Lower leg skin (tissue), 4 donors: ENCODE results near the gene CPVL. TPM values are rescaled to one million over a fixed set of nuclear protein-coding genes. Genes with fewer than 3 reads are reported as not detected.

ENCODE experiments used
- DNase-seq, 2 donors: peaks; one replicate each; pipeline ENCODE4 v3.0.0-alpha.2; 2019; ENCODE audit warnings: low spot score in 2 of 2
- H3K4me3 ChIP-seq: fragments of 200-600 bp; sonication (generic); 2 replicates; pipeline ENCODE4 v1.5.1; 2017; ENCODE audit warnings: mild to moderate bottlenecking, low read depth; ENCODE audit not compliant: poor library complexity, severe bottlenecking
- POLR2A ChIP-seq, 2 donors: fragments of 450-650 bp; IDR thresholded peaks; one replicate each; pipeline ENCODE4 v1.6.1; 2016 to 2017; ENCODE audit warnings: antibody characterized with exemption in 2 of 2, mild to moderate bottlenecking in 1 of 2, moderate library complexity in 1 of 2
- WGBS, 2 donors: methylation state at CpG; one replicate each; pipeline ENCODE4 v1.1.5; 2018; 5-methylcytosine and 5-hydroxymethylcytosine counted together
- intact Hi-C: fragments of 100-400 bp; cut with DNase I; formaldehyde crosslinking; loops from one replicate; pipeline ENCODE4 v1.15.0; 2023; ENCODE audit warnings: low total_unique reads
- total RNA-seq, 4 donors: library from RNA; depleted of rRNA; stranded (reverse); fragments of >200 nt; gene quantifications; one replicate each; pipeline ENCODE4 v1.1.0, GENCODE V29; 2016
- TF ChIP-seq, protein P1 (sequence below), 3 donors: fragments of 450-650 bp; IDR thresholded peaks; one replicate each; pipeline ENCODE4 v1.5.1; 2016; ENCODE audit warnings: antibody characterized with exemption in 3 of 3, mild to moderate bottlenecking in 3 of 3, moderate library complexity in 2 of 3

The CPVL gene
- total RNA-seq, 4 donors from 2014 or later, result 8.8 to 17.5 (median 12.6) TPM

DNA sequence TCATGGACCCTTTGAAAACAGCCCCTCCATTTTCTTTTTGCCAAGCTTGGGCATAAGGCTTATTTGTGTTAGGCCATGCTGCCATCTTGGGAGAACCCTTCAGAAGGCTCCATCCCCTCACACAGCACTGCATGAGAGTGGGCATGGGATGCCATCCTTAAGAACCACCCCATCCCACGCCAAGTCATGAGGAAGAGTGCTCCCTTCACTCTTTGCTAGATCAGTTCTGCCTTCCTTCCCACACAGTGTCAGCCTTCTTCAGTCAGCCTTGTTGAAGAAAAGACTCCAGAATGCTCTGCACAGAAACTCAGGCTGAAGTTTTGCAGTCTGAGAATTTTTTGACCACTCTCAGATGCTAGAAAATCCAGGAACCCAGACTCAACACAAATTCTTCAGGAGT, 32.8 kb upstream of the CPVL start:
- DNase-seq, result no peak
- WGBS, 2 donors, result 100% methylated on average over 1 of the region's 1 CpG; no CpG with 5 or more reads in 1 of the 2 donors
- no peak overlapping the region for H3K4me3 ChIP-seq
- intact Hi-C loops, result no loop called here
- TF ChIP-seq, protein P1, sequence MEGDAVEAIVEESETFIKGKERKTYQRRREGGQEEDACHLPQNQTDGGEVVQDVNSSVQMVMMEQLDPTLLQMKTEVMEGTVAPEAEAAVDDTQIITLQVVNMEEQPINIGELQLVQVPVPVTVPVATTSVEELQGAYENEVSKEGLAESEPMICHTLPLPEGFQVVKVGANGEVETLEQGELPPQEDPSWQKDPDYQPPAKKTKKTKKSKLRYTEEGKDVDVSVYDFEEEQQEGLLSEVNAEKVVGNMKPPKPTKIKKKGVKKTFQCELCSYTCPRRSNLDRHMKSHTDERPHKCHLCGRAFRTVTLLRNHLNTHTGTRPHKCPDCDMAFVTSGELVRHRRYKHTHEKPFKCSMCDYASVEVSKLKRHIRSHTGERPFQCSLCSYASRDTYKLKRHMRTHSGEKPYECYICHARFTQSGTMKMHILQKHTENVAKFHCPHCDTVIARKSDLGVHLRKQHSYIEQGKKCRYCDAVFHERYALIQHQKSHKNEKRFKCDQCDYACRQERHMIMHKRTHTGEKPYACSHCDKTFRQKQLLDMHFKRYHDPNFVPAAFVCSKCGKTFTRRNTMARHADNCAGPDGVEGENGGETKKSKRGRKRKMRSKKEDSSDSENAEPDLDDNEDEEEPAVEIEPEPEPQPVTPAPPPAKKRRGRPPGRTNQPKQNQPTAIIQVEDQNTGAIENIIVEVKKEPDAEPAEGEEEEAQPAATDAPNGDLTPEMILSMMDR (IDR thresholded peaks at IDR 0.05), result no peak
- no peak for TF ChIP-seq POLR2A (IDR thresholded peaks at IDR 0.05)

DNA sequence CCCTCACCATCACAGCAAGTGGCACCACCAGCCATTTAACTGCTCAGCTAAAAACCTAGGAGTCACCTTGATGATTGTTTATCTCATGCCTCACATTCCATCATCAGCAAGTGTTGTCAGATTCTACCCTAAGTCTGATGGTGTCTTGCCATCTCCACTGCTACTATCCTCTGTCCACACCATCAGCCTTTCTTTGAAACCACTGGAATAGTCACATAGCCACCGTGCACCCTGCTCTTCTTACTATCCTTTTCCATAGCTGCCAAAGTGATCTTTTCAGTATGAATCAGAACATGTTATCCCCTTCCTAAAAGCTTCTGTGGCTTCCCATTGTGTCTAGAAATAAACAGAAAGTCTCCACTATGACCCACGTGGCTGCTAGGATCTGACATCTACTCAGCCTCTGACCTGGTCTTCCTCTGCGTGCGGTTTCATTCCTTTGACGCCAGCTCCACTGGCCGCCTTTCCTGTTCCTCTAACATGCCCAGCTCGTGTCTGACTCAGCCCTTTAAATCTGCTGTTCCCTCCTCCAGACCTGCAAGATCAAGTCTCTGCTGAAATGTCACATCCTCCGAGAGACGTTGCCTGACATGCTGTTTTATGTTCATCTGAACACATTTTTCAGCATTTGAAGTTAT, 31.7 kb upstream of the CPVL start:
- no peak overlapping the region for H3K4me3 ChIP-seq
- 31 to 49% methylated on average over 9 of the region's 9 CpGs for WGBS, 2 donors
- peak; percentile 72 to 90 for DNase-seq
- intact Hi-C loops, result no loop called here
- TF ChIP-seq, protein P1 (IDR thresholded peaks at IDR 0.05), result no peak
- TF ChIP-seq POLR2A (IDR thresholded peaks at IDR 0.05), result no peak

DNA sequence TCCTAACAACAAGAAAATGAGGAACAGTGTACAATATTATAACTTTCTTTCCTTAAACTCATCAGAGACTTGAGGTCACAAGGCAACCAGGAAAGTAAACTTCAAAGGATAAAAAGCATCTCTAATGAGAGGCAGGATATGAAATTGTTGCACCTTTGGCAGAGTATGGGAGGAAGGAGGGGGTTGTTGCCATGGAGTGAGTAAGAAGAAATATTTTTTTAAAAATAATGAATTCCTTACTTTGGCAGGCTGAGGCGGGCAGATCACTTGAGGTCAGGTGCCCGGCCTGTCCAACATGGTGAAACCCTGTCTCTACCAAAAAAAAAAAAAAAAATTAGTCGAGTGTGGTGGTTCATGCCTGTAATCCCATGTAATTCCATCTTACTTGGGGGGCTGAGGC, 27.1 kb upstream of the CPVL start:
- no peak for TF ChIP-seq POLR2A (IDR thresholded peaks at IDR 0.05)
- TF ChIP-seq, protein P1 (IDR thresholded peaks at IDR 0.05), result no peak
- no peak for DNase-seq
- 71 to 77% methylated on average over 3 of the region's 3 CpGs for WGBS, 2 donors
- no peak overlapping the region for H3K4me3 ChIP-seq
- intact Hi-C loops, result no loop called here

DNA sequence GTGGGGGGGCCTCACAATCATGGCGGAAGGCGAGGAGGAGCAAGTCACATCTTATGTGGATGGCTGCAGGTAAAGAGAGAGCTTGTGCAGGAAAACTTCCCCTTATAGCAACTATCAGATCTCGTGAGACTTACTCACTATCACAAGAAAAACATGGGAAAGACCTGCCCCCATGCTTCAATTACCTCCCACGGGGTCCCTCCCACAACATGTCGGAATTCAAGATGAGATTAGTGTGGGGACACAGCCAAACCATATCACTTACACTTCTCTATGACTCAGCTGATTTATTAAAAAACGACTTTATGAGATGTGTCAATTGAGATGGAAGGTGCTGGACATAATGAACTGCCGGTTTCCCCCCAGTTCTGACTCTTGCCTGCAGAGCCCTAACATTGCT, 24.4 kb upstream of the CPVL start:
- TF ChIP-seq POLR2A (IDR thresholded peaks at IDR 0.05), result no peak
- TF ChIP-seq, protein P1 (IDR thresholded peaks at IDR 0.05), result no peak
- intact Hi-C loops, result no loop called here
- no peak overlapping the region for H3K4me3 ChIP-seq
- DNase-seq, result no peak
- 77 to 81% methylated on average over 7 of the region's 7 CpGs for WGBS, 2 donors

DNA sequence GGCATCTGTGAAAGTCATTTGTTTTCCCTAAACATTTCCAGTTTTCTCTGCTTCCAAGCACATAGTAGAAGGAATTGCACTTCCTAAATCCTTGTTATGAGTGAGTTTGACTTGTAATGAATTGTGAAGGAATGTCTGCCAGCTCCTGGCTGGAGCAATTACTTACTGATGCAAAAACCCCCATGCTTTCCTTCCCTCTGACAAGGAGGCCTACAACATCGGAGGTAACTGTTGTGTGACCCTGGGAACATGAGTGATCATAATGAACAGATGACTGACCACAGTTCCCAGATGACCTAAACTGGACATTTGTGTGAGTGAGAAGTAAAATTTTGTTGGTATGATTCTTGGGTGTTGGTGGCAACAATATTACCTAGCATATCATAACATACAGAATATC, 21.4 kb upstream of the CPVL start:
- intact Hi-C loops, result no loop called here
- TF ChIP-seq, protein P1 (IDR thresholded peaks at IDR 0.05), result no peak
- TF ChIP-seq POLR2A (IDR thresholded peaks at IDR 0.05), result no peak

DNA sequence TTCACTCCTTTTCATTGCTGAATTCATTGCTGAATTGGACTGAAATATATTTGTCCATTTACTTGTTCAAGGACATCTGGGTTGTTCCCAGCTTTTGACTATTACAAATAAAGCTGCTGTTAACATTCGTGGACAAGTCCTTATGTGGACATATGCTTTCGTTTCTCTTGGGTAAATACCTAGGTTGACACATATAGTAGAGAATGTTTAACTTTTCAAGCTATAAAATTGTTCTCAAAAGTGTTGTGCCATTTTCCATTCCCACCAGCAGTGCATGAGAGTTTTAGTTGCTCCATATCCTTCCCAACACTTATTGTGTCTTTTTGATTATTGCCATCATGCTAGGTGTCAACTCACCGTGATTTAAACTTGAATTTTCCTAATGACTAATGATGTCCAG, 17.5 kb upstream of the CPVL start:
- H3K4me3 ChIP-seq, result no peak overlapping the region
- TF ChIP-seq, protein P1 (IDR thresholded peaks at IDR 0.05), result no peak
- TF ChIP-seq POLR2A (IDR thresholded peaks at IDR 0.05), result no peak
- intact Hi-C loops, result no loop called here
- no peak for DNase-seq
- WGBS, 2 donors, result 77 to 78% methylated on average over 3 of the region's 3 CpGs

More for the DNA sequence above, 21.4 kb upstream of the CPVL start:
- 32 to 80% methylated on average over 1 of the region's 1 CpG for WGBS, 2 donors
- H3K4me3 ChIP-seq, result no peak overlapping the region
- no peak for DNase-seq
